H9 (cell line): ENCODE measurements around the gene PASK. TPM values are rescaled to one million over a fixed set of nuclear protein-coding genes. Genes with fewer than 3 reads are reported as not detected.

Experiments used
- DNase-seq: peaks from one replicate; pipeline ENCODE4 v3.0.0-alpha.2; 2017
- H2AFZ ChIP-seq: one replicate; pipeline ENCODE4 v1.6.1; 2013; ENCODE audit warnings: mild to moderate bottlenecking, low read length, control low read depth, moderate library complexity
- H2AK5ac ChIP-seq: 2 replicates; pipeline ENCODE4 v1.6.1; 2013; ENCODE audit warnings: low read length, control low read depth, mixed read lengths; ENCODE audit not compliant: insufficient read length
- H2BK120ac ChIP-seq: one replicate; pipeline ENCODE4 v1.6.1; 2013; ENCODE audit warnings: low read depth, mild to moderate bottlenecking, low read length, control low read depth, inconsistent platforms; ENCODE audit not compliant: poor library complexity, severe bottlenecking
- H2BK12ac ChIP-seq: 2 replicates; pipeline ENCODE4 v1.6.1; 2013; ENCODE audit warnings: low read length, control low read depth, mixed read lengths, low read depth; ENCODE audit not compliant: insufficient read length
- H2BK15ac ChIP-seq: 2 replicates; pipeline ENCODE4 v1.6.1; 2013; ENCODE audit warnings: low read depth, low read length, control low read depth
- H2BK20ac ChIP-seq: one replicate; pipeline ENCODE4 v1.6.1; 2013; ENCODE audit warnings: low read depth, mild to moderate bottlenecking, low read length, control low read depth, inconsistent platforms; ENCODE audit not compliant: poor library complexity, severe bottlenecking
- H2BK5ac ChIP-seq: 2 replicates; pipeline ENCODE4 v1.6.1; 2013; ENCODE audit warnings: low read length, control low read depth, mixed read lengths; ENCODE audit not compliant: insufficient read length
- H3K14ac ChIP-seq: 2 replicates; pipeline ENCODE4 v1.6.1; 2013; ENCODE audit warnings: low read length, control low read depth; ENCODE audit not compliant: insufficient read depth
- H3K18ac ChIP-seq: 2 replicates; pipeline ENCODE4 v1.6.1; 2013; ENCODE audit warnings: low read depth, mild to moderate bottlenecking, mixed read lengths, low read length, control low read depth; ENCODE audit not compliant: insufficient read length
- H3K23ac ChIP-seq: 2 replicates; pipeline ENCODE4 v1.6.1; 2013; ENCODE audit warnings: low read length, control low read depth, mixed read lengths, low read depth; ENCODE audit not compliant: insufficient read length
- H3K23me2 ChIP-seq: 2 replicates; pipeline ENCODE4 v1.6.1; 2013; ENCODE audit warnings: low read depth, mild to moderate bottlenecking, mixed read lengths, low read length, control low read depth; ENCODE audit not compliant: insufficient read length, poor library complexity, severe bottlenecking
- H3K27ac ChIP-seq: 2 replicates; pipeline ENCODE4 v1.5.1; 2013; ENCODE audit warnings: low read length, control low read depth, mixed read lengths, low read depth; ENCODE audit not compliant: insufficient read length
- H3K27me3 ChIP-seq: 2 replicates; pipeline ENCODE4 v1.6.1; 2013; ENCODE audit warnings: low read length, control low read depth, inconsistent platforms; ENCODE audit not compliant: insufficient read depth
- H3K4ac ChIP-seq: 2 replicates; pipeline ENCODE4 v1.6.1; 2013; ENCODE audit warnings: low read depth, mild to moderate bottlenecking, control low read depth, inconsistent platforms, low read length, moderate library complexity
- H3K4me1 ChIP-seq: 2 replicates; pipeline ENCODE4 v1.6.1; 2013; ENCODE audit warnings: low read length, control low read depth, inconsistent platforms; ENCODE audit not compliant: insufficient read depth
- H3K4me2 ChIP-seq: 2 replicates; pipeline ENCODE4 v1.6.1; 2013; ENCODE audit warnings: low read length, control low read depth, mixed read lengths; ENCODE audit not compliant: insufficient read length, insufficient read depth
- H3K56ac ChIP-seq: 2 replicates; pipeline ENCODE4 v1.6.1; 2013; ENCODE audit warnings: low read depth, mild to moderate bottlenecking, mixed read lengths, low read length, control low read depth; ENCODE audit not compliant: insufficient read length
- H3K79me1 ChIP-seq: 2 replicates; pipeline ENCODE4 v1.6.1; 2013; ENCODE audit warnings: low read depth, mild to moderate bottlenecking, moderate library complexity, low read length, control low read depth, inconsistent platforms; ENCODE audit not compliant: insufficient read depth, poor library complexity, severe bottlenecking
- H3K79me2 ChIP-seq: 2 replicates; pipeline ENCODE4 v1.6.1; 2013; ENCODE audit warnings: low read length, control low read depth, inconsistent platforms; ENCODE audit not compliant: insufficient read depth
- H3K9ac ChIP-seq: 2 replicates; pipeline ENCODE4 v1.6.1; 2013; ENCODE audit warnings: low read length, control low read depth, mixed read lengths; ENCODE audit not compliant: insufficient read length; ENCODE audit errors: extremely low read depth
- H3K9me3 ChIP-seq: one replicate; pipeline ENCODE4 v1.6.1; 2013; ENCODE audit warnings: low read depth, low read length, inconsistent platforms; ENCODE audit not compliant: control insufficient read depth
- H3T11ph ChIP-seq: one replicate; pipeline ENCODE4 v1.6.1; 2013; ENCODE audit warnings: mild to moderate bottlenecking, low read length, control low read depth, inconsistent platforms
- H4K20me1 ChIP-seq: one replicate; pipeline ENCODE4 v1.6.1; 2013; ENCODE audit not compliant: control insufficient read depth, insufficient read length, insufficient read depth
- H4K5ac ChIP-seq: 2 replicates; pipeline ENCODE4 v1.6.1; 2013; ENCODE audit warnings: low read depth, mild to moderate bottlenecking, mixed read lengths, low read length, control low read depth; ENCODE audit not compliant: insufficient read length
- H4K8ac ChIP-seq: replicated peaks from 2 replicates; pipeline ENCODE4 v1.6.1; 2013; ENCODE audit warnings: low read length, control low read depth, mixed read lengths, low read depth; ENCODE audit not compliant: insufficient read length
- H4K91ac ChIP-seq: 2 replicates; pipeline ENCODE4 v1.6.1; 2013; ENCODE audit warnings: low read depth, mild to moderate bottlenecking, moderate library complexity, mixed read lengths, low read length, control low read depth; ENCODE audit not compliant: insufficient read length
- H3K27ac Mint-ChIP-seq, 3 experiments: 2 replicates in 2 of 3; 3 replicates in 1 of 3; pipeline ENCODE4 v1.8.0; 2020 to 2021; ENCODE audit warnings: mixed read lengths in 3 of 3, mild to moderate bottlenecking in 1 of 3, moderate library complexity in 1 of 3
- H3K27me3 Mint-ChIP-seq: 2 replicates; pipeline ENCODE4 v1.8.0; 2021; ENCODE audit warnings: low read depth, mild to moderate bottlenecking, moderate library complexity, mixed read lengths
- H3K36me3 Mint-ChIP-seq, 3 experiments: 2 replicates in 2 of 3; 3 replicates in 1 of 3; pipeline ENCODE4 v1.8.0; 2020 to 2021; ENCODE audit warnings: low read depth in 3 of 3, mixed read lengths in 3 of 3; ENCODE audit not compliant: insufficient read depth in 1 of 3
- H3K4me1 Mint-ChIP-seq, 2 experiments: 2 replicates each; pipeline ENCODE4 v1.8.0; 2020; ENCODE audit warnings: mixed read lengths in 2 of 2
- H3K4me3 Mint-ChIP-seq, 2 experiments: 2 replicates in 1 of 2; 3 replicates in 1 of 2; pipeline ENCODE4 v1.8.0; 2020 to 2021; ENCODE audit warnings: mild to moderate bottlenecking in 2 of 2, mixed read lengths in 2 of 2, moderate library complexity in 1 of 2
- H3K9me3 Mint-ChIP-seq, 2 experiments: 2 replicates in 1 of 2; 3 replicates in 1 of 2; pipeline ENCODE4 v1.8.0; 2020; ENCODE audit warnings: mild to moderate bottlenecking in 2 of 2, mixed read lengths in 2 of 2, moderate library complexity in 1 of 2
- CTCF ChIP-seq: fragments of 200-600 bp; sonication (generic); conservative IDR thresholded peaks from 3 replicates; pipeline ENCODE4 v1.8.0; 2021; ENCODE audit warnings: antibody characterized with exemption, mild to moderate bottlenecking
- WGBS: extraction: QIAGEN DNeasy Blood & Tissue Kit; methylation state at CpG from one replicate; pipeline ENCODE4 v1.1.7; 2013; ENCODE audit warnings: missing lambda C conversion rate, low lambda C conversion rate, mixed read lengths; ENCODE audit not compliant: insufficient read length; ENCODE audit errors: extremely low coverage; 5-methylcytosine and 5-hydroxymethylcytosine counted together
- total RNA-seq: library from RNA; stranded (reverse); gene quantifications from 2 replicates; pipeline ENCODE4 v1.2.1, GENCODE V29; 2021

Gene PASK
- total RNA-seq, 1 experiment from 2014 or later, result 68.0 TPM

DNA sequence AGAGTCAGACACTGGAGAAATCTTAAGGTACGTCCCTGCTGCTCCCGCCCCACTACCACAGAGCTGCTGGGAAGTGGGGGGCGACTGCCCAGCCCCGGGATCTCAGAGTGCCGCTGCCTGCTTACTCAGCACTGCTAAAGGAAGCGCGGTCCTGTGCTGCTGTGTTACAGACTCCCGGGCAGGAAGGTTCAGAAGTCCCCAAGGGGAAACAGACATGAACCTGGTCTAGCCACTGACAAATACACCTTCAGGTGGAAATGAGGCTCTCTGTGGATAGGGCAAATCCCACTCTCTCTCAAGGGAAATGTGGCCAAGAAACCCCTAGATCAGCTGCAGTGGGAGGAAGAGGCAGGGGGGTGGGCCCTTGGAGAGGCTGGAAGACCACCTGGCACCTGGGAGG, 60.9 kb downstream of the PASK start:
- Histone ChIP-seq H2BK12ac (no peak overlapping the region), H3K14ac (no peak overlapping the region), H3K9ac (no peak overlapping the region), H2AK5ac (no peak overlapping the region), H2BK120ac (no peak overlapping the region), H3K56ac (no peak overlapping the region), H3K27ac (no peak overlapping the region), H2BK5ac (no peak overlapping the region), H2AFZ (no peak overlapping the region), H4K5ac (no peak overlapping the region), H4K20me1 (no peaks in the 10 kb centered on the region), H2BK15ac (no peak overlapping the region), H3K4me2 (no peak overlapping the region), H4K91ac (no peak overlapping the region), H3K9me3 (no peaks in the 10 kb centered on the region), H3K18ac (no peak overlapping the region), H3K79me1 (no peaks in the 10 kb centered on the region), H3K27me3 (no peaks in the 10 kb centered on the region), H3K4ac (no peak overlapping the region), H3K23ac (no peak overlapping the region), H4K8ac (no peak overlapping the region), H3T11ph (no peak overlapping the region), H3K79me2 (no peaks in the 10 kb centered on the region), H3K4me1 (no peaks in the 10 kb centered on the region), H3K23me2 (no peaks in the 10 kb centered on the region), H2BK20ac (no peak overlapping the region)
- DNase-seq, result no peak
- H3K36me3 Mint-ChIP-seq, result peaks cover 20 to 68% (median 64%) of the 10 kb centered on the region in 3 experiments; a peak in 6 of 7 replicates
- peak overlapping the region in 1 of 3 experiments; percentile 90; a peak in 2 of 7 replicates for H3K27ac Mint-ChIP-seq
- TF ChIP-seq CTCF, result no peak
- WGBS, result no CpG with 5 or more reads among the region's 8 CpGs
- H3K9me3 Mint-ChIP-seq, result no peaks in the 10 kb centered on the region
- no peaks in the 10 kb centered on the region for H3K27me3 Mint-ChIP-seq
- no peaks in the 10 kb centered on the region for H3K4me1 Mint-ChIP-seq
- H3K4me3 Mint-ChIP-seq, result no peak overlapping the region
